T47D (cell line): ENCODE data around the gene MYB.
"Not testable (repeated sequence)": the region's sequence is repeated elsewhere in the genome, so short reads cannot be mapped to it uniquely, and the experiment has no call there.

ENCODE experiments used
- DNase-seq, 2 experiments: peaks; one replicate each; pipeline versions ENCODE4 v3.0.0 to v3.0.0-alpha.2; 2011 to 2012; ENCODE audit warnings: low read depth in 1 of 2, low spot score in 1 of 2
- JUND ChIP-seq: IDR thresholded peaks from 2 replicates; pipeline ENCODE4 v1.6.1; 2012; ENCODE audit warnings: low read depth
- in situ Hi-C: cut with HindIII; loops from 2 replicates; pipeline ENCODE4 v1.10.0; 2016; ENCODE audit warnings: low sequenced_read_pairs, low pct_unique_long_range_greater_than_20kb

The MYB gene

DNA sequence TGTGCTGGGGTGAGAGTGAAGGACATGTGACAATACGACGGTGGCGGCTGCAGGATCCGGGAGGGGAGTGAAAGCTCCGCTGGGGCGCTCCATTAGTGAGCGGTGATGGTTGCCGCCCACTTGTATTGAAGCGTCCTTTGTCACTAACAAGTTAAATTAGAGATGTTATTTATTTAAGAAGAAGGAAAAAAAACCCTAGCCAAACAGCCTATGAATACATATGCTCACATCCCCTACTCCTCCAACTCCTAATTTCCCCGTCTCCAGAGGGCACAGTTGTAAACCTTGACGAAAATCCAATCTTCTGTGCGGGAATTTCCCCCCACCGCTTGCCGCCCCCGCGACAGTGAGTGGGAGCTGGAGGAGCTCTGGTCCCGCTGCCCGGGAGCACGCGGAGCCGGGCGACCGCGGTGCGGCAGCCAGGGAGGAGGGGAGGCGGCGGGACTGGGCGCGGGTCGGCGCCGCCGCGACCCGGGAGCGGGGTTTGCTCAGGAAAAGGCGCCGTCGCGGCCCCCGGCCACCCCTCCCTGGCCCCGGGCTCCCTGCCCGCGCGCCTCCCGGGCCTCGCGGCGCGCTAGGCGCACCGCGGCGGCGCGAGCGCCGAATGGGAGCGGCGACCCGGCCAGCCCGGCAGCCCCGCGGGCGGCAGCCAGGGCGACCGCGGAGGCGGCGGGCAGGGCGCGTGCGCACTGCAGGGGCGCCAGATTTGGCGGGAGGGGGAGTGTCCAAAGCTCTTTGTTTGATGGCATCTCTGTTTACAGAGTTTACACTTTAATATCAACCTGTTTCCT lies at the start of gene MYB:
Gene MYB, plus strand, starts transcription at position 767 of the 791 bp plus-strand sequence. CDS start 206 bp downstream, outside the sequence.
- TF ChIP-seq JUND, result no peak
- in situ Hi-C loops, result no loop called here
- DNase-seq, result peak; percentile 78 to 87

DNA sequence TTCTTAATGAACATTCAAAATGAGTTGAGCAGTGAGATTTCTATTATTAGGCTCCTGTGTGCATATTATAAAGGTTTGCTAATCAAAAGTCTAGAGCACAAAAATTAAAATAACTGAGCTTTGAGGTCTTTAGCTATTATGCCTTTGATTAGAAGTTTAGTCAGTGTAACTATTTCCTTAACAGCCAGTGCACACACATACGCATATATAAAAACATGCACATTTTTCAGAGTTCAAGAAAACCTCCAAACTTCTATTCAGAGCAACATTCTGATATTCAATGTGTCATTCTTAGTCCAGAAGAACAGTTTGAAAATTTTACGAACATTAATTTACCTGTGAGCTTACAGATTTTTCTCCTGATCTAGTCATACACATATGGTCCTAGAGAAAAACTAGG lies 48.3 kb upstream of the MYB start:
- no peak for DNase-seq
- TF ChIP-seq JUND, result no peak
- in situ Hi-C loops, result no loop called here

DNA sequence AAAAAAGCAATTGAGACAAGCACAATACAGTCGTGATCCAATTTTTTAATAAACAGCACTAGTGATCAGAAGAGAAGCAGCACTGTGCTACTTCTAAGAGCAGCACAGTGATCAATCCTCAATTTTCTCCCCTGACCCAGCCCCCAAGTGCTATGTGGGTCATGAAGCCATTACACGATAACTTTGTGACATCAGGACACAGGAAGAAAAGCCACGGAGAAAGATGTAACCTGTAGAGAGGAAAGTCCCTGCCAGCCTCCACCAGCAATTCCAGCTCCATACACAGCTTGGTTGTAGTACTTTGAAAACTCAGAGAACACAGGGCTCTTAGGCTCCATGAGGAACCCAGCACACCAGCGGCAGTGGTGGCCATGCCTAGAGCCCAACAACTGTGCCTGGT lies 45.3 kb upstream of the MYB start:
- no peak for DNase-seq
- no peak for TF ChIP-seq JUND
- in situ Hi-C loops, result no loop called here

DNA sequence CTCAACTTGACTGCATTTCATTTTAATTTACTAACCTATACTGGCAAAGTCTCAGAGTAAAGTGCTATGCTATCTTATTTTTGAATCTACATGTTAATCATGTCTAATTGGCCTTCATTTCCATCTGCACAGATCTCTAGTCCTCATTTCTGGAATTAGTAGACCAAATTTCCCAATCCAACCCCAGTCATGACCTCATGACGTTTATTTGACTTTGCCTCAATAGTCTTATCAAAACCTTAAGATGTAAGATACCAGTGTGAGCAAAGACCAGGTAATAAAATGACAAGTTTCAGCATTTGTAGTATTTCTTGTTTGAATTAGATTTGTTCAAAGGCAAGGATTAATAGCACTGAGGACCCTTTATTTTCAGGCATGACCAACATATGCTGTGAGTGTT lies 43.3 kb upstream of the MYB start:
- DNase-seq, result no peak
- in situ Hi-C loops, result no loop called here
- TF ChIP-seq JUND, result no peak

DNA sequence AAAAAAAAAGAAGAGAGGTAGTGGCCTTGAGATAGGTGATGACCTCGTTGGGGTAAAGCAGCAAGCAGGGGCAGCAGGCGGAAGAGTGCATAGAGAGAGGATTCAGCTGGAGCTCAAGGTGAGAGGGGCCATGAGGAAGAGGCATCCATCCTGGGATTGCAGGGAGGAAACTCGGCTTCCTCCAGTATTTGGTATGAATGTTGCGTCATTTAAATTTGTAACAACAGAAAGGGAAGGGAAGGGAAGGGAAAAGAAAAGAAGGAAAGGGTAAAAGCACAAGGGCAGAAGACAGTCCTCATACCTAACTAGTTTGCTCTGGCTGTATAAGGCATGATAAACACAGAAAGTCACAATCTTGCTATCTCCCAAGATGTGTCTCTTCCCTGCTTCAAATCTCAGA lies 39.9 kb upstream of the MYB start:
- in situ Hi-C loops, result no loop called here
- no peak for TF ChIP-seq JUND

DNA sequence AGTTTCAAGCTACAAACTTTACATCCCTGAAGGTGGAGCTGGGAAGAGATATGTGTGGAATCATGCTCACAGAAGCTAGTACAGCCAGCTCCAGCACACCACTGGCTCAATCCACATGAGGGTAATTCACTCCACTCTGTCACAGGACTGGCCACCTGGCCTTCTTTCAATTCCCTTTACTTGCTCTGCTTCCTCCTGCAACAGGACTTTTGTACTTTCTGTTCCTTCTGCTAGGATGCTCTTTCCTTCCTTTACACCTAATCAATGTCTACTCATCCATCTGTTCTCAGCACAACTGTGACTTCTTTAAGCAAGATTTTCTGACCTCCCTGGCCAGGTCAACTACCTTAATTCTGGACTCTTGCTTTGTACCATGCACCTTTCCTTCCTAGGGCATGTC lies 39.4 kb upstream of the MYB start:
- no peak for TF ChIP-seq JUND
- DNase-seq, result no peak
- in situ Hi-C loops, result no loop called here

More for the DNA sequence above, 39.9 kb upstream of the MYB start:
- DNase-seq, result no peak

- DNase-seq, in situ Hi-C loops: not testable (repeated sequence)
Measured at GRCh38 chr6:135142232-135142631, 38.9 kb upstream of the MYB start.

DNA sequence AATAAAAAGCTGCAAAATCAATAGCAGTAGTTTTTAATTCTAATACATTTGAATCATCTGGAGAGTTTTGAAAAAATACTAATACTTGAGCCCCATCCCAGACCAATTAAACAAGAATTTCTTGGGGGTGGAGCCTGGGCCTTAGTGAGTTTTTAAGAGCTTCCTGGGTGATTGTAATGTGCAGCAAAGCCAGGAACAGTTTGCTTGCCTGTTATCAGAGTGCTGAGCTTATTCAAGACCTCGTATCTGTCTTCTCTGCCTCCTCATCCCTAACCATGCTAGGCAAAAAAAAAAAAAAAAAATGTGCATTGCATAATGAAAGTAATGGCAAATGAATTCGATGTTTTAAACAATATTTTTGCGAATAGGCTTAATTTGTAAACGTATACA lies 36.4 kb upstream of the MYB start:
- in situ Hi-C loops, result no loop called here
- DNase-seq, result no peak
- no peak for TF ChIP-seq JUND

- in situ Hi-C loops, result no loop called here
- peak in 1 of 2 experiments; percentile 61 for DNase-seq
- no peak for TF ChIP-seq JUND
Measured at GRCh38 chr6:135145063-135145800, 35.9 kb upstream of the MYB start.

- peak in 1 of 2 experiments; percentile 45 for DNase-seq
- TF ChIP-seq JUND, result no peak
- in situ Hi-C loops, result no loop called here
Measured at GRCh38 chr6:135146162-135146934, 34.8 kb upstream of the MYB start.

GRCh38 chr6:135147637-135148592 lies 33.2 kb upstream of the MYB start:
- TF ChIP-seq JUND, result no peak
- in situ Hi-C loops, result no loop called here
- peak in 1 of 2 experiments; percentile 5 for DNase-seq

DNA sequence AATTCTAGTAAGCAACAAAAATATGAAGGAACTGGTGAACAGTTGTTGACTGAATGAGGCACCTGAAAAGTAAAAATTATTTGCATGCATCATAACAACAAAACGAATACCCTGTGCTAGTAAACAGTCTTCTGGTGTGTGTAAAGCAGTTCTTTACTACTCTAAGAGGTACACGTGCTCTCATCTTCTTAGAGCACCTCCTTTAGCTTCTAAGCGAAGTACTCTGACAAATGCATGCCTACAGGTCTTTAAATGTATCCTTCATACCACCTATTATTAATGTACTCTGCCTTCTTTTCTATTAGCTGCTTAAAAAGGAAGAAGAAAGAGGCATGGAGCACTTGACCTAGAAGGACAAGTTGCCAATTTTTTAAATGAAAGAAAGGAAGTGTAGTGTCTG lies 32.2 kb upstream of the MYB start:
- DNase-seq, result no peak
- in situ Hi-C loops, result no loop called here
- no peak for TF ChIP-seq JUND
